Thoracic aorta (tissue), 2 donors: ENCODE measurements around the gene PEX16. TPM values are rescaled to one million over a fixed set of nuclear protein-coding genes. Genes with fewer than 3 reads are reported as not detected.
"Not testable (repeated sequence)": the region's sequence is repeated elsewhere in the genome, so short reads cannot be mapped to it uniquely, and the experiment has no call there.

Experiments
- ATAC-seq: fragments of 150-250 bp; one replicate; pipeline ENCODE4 v1.8.0; 2017; ENCODE audit warnings: low read depth; ENCODE audit not compliant: insufficient number of reproducible peaks, low FRiP score
- DNase-seq: peaks from one replicate; pipeline ENCODE4 v3.0.0-alpha.2; 2020; ENCODE audit warnings: low spot score
- H3K27ac ChIP-seq, 2 donors: fragments of 200-600 bp; sonication (generic); 1 replicate in 1 of 2; 2 replicates in 1 of 2; pipeline ENCODE4 v1.5.1; 2016; ENCODE audit warnings: mild to moderate bottlenecking in 2 of 2, moderate library complexity in 2 of 2
- H3K27me3 ChIP-seq: fragments of 200-600 bp; sonication (generic); replicated peaks from 2 replicates; pipeline ENCODE4 v1.6.0; 2016; ENCODE audit warnings: mild to moderate bottlenecking; ENCODE audit not compliant: insufficient read depth
- H3K36me3 ChIP-seq: fragments of 200-600 bp; sonication (generic); one replicate; pipeline ENCODE4 v1.5.1; 2016
- H3K4me1 ChIP-seq, 2 donors: fragments of 200-600 bp; sonication (generic); 1 replicate in 1 of 2; 2 replicates in 1 of 2; pipeline versions ENCODE4 v1.5.1 to v1.6.0; 2016; ENCODE audit warnings: low read depth in 2 of 2, mild to moderate bottlenecking in 1 of 2; ENCODE audit not compliant: control insufficient read depth in 1 of 2
- H3K4me3 ChIP-seq: fragments of 200-600 bp; sonication (generic); 2 replicates; pipeline ENCODE4 v1.5.1; 2016; ENCODE audit warnings: mild to moderate bottlenecking
- H3K9me3 ChIP-seq: fragments of 200-600 bp; sonication (generic); 2 replicates; pipeline ENCODE4 v1.5.1; 2016
- total RNA-seq, 2 donors: library from RNA; depleted of rRNA; stranded (reverse); fragments of >200 nt; gene quantifications; one replicate each; pipeline versions ENCODE4 v1.1.0 to v1.2.3, GENCODE V29; 2016
- TF ChIP-seq, protein P1 (sequence below): fragments of 200-600 bp; sonication (generic); IDR thresholded peaks from one replicate; pipeline ENCODE4 v1.5.1; 2019; ENCODE audit warnings: antibody characterized with exemption

PEX16 gene
- total RNA-seq, 2 donors from 2014 or later, result 12.1 to 19.8 TPM

DNA sequence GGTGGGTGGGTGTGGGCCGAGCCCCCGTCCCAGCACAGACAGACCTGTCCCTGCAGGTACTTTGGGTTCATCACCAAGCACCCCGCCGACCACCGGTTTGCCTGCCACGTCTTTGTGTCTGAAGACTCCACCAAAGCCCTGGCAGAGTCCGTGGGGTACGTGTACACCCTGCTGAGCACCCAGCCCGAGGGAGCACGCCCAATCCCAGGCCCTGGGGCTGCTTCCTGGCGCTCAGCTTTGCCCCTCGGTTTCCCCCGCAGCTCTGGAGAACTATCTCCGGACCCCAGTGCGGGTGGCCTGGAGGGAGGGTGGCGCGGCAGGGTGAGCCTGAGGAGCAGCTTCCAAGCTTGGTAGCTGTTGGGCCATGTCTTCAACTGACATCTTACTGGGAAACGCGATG is 12.6 kb downstream of the PEX16 start:
- H3K4me3 ChIP-seq, result no peak overlapping the region
- no peak overlapping the region for H3K27ac ChIP-seq
- ATAC-seq (no peak), DNase-seq (no peak)
- H3K9me3 ChIP-seq, result no peaks in the 10 kb centered on the region
- TF ChIP-seq, protein P1, sequence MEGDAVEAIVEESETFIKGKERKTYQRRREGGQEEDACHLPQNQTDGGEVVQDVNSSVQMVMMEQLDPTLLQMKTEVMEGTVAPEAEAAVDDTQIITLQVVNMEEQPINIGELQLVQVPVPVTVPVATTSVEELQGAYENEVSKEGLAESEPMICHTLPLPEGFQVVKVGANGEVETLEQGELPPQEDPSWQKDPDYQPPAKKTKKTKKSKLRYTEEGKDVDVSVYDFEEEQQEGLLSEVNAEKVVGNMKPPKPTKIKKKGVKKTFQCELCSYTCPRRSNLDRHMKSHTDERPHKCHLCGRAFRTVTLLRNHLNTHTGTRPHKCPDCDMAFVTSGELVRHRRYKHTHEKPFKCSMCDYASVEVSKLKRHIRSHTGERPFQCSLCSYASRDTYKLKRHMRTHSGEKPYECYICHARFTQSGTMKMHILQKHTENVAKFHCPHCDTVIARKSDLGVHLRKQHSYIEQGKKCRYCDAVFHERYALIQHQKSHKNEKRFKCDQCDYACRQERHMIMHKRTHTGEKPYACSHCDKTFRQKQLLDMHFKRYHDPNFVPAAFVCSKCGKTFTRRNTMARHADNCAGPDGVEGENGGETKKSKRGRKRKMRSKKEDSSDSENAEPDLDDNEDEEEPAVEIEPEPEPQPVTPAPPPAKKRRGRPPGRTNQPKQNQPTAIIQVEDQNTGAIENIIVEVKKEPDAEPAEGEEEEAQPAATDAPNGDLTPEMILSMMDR, result no peak
- H3K4me1 ChIP-seq, result peaks cover 4 to 13% of the 10 kb centered on the region in 2 donors
- no peaks in the 10 kb centered on the region for H3K27me3 ChIP-seq
- H3K36me3 ChIP-seq, result no peaks in the 10 kb centered on the region

DNA sequence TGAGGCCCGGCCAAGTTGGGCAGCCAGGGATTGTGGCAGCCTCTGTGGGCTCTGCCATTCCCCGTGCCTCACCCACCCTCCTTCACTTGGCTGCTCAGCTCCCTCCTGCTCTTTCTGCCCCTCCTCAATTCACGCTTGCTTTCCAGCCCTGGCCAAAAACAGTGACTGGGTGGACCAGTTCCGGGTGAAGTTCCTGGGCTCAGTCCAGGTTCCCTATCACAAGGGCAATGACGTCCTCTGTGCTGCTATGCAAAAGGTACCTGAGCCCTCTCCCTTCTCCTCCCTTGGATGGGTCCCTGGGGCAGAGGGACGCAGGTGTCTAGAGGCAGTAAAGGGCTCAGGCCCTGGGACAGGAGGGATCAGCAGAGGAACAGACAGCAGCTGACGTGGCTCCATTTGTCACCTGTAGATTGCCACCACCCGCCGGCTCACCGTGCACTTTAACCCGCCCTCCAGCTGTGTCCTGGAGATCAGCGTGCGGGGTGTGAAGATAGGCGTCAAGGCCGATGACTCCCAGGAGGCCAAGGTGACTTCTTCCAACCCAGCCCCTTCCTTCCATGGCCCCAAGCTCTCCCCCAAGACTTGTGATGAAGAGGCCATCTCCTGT is 13.3 kb downstream of the PEX16 start:
- TF ChIP-seq, protein P1, result no peak
- no peak overlapping the region for H3K27ac ChIP-seq
- no peaks in the 10 kb centered on the region for H3K9me3 ChIP-seq
- H3K27me3 ChIP-seq, result no peaks in the 10 kb centered on the region
- no peak for ATAC-seq
- no peak overlapping the region for H3K4me3 ChIP-seq
- peaks cover 6 to 15% of the 10 kb centered on the region in 2 donors for H3K4me1 ChIP-seq
- no peaks in the 10 kb centered on the region for H3K36me3 ChIP-seq
- DNase-seq, result no peak

DNA sequence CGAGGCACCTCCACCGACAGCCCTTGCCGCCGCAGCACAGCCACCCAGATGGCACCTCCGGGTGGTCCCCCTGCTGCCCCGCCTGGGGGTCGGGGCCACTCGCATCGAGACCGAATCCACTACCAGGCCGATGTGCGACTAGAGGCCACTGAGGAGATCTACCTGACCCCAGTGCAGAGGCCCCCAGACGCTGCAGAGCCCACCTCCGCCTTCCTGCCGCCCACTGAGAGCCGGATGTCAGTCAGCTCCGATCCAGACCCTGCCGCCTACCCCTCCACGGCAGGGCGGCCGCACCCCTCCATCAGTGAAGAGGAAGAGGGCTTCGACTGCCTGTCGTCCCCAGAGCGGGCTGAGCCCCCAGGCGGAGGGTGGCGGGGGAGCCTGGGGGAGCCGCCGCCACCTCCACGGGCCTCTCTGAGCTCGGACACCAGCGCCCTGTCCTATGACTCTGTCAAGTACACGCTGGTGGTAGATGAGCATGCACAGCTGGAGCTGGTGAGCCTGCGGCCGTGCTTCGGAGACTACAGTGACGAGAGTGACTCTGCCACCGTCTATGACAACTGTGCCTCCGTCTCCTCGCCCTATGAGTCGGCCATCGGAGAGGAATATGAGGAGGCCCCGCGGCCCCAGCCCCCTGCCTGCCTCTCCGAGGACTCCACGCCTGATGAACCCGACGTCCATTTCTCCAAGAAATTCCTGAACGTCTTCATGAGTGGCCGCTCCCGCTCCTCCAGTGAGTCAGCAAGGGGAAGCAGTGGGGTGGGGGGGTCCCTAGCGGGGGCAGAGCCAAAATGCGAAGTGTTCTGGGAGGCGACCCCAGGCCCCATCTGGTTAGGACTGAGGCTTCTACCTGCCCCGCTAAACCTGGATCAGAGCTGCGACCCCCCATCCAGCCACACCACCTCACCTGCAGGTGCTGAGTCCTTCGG is 15.0 kb downstream of the PEX16 start:
- H3K27ac ChIP-seq, result no peak overlapping the region
- H3K9me3 ChIP-seq, result no peaks in the 10 kb centered on the region
- ATAC-seq (no peak), DNase-seq (no peak)
- H3K27me3 ChIP-seq, result no peaks in the 10 kb centered on the region
- H3K36me3 ChIP-seq, result no peaks in the 10 kb centered on the region
- peaks cover 10 to 22% of the 10 kb centered on the region in 2 donors for H3K4me1 ChIP-seq
- TF ChIP-seq, protein P1, result no peak
- no peak overlapping the region for H3K4me3 ChIP-seq

DNA sequence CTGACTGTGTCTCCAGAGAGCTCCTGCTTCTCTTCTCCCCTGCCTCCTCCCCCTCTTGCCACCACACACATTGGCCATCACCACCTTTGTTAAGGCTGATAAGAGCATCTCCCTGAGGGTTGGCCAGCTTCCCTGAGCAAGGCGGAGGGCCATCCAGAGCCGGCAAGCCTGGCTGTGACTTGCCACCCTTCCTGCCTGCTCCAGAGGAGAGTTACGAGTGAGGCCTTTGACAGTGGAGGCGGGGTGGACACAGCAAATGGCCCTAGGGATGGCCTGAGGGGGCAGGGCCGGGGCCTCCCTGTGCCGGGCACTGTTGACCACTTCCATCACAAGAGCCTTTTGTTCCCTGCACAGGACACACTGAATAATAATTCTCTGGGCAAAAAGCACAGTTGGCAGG is 16.1 kb downstream of the PEX16 start:
- Histone ChIP-seq H3K27ac (no peak overlapping the region), H3K4me1 (peaks cover 10 to 22% of the 10 kb centered on the region in 2 donors), H3K4me3 (no peak overlapping the region), H3K9me3 (no peaks in the 10 kb centered on the region), H3K27me3 (no peaks in the 10 kb centered on the region), H3K36me3 (no peaks in the 10 kb centered on the region)
- TF ChIP-seq, protein P1, result no peak
- ATAC-seq (no peak), DNase-seq (no peak)

DNA sequence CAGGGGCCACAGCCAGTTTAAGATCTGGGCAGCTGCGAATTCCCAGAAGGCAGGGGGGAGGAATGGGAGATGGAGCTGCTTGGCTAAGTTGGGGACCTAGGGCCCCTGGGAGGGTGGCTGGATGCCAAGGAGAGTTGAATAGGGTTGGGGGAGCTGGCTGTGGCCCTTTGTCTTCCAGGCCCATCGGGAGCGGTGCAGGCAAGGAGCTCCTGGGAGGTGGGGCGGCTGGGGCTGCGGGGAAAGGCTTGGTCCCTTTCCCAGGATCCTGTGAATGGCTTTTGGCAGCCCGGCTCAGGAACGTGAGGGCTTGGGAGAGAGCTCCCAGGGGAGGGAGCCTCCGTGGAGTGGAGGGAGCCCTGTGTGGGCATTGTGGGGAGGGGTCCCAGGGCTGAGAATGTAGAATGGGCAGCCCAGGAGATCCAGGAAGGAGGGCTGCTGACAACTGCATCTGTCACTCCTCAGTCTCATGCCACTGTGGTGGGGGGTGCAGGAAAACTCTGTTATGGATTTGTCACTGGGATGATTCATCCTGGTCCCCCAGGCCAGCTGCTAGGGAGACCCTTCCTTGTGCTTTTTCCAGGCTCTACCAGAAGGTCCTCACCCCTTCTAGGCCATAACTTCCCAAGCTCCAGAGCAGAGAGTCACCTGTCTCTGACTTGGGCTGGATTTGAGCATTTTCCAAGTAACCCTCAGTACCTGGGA is 16.6 kb downstream of the PEX16 start:
- no peaks in the 10 kb centered on the region for H3K9me3 ChIP-seq
- H3K27me3 ChIP-seq, result no peaks in the 10 kb centered on the region
- no peak for DNase-seq
- no peak overlapping the region for H3K27ac ChIP-seq
- TF ChIP-seq, protein P1, result no peak
- H3K4me3 ChIP-seq, result peak overlapping the region; percentile 78
- peaks cover 10 to 22% of the 10 kb centered on the region in 2 donors for H3K4me1 ChIP-seq
- no peaks in the 10 kb centered on the region for H3K36me3 ChIP-seq
- ATAC-seq, result no peak

DNA sequence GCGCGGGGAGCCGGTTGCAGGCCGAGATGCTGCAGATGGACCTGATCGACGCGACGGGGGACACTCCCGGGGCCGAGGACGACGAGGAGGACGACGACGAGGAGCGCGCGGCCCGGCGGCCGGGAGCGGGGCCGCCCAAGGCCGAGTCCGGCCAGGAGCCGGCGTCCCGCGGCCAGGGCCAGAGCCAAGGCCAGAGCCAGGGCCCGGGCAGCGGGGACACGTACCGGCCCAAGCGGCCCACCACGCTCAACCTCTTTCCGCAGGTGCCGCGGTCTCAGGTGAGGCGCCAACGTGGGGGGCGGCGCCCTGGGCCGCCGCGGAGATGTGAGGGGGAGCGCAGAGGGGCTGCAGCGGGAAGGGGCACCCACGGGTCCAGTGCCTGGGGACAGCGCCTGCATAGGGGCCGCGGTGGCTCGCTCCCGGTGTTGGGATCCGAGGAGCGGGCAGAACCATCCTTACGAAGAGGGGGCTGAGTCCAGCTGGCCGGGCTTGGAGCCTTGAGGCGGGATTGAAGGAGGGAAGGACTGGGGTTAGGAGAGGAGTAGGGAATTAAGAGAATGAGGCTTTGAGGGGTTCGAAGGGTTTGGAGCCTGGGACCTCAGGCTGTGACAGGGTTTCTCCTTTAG is 17.4 kb downstream of the PEX16 start:
- ATAC-seq, DNase-seq, H3K9me3 ChIP-seq, H3K27ac ChIP-seq, H3K36me3 ChIP-seq, H3K27me3 ChIP-seq: not testable (repeated sequence)
- Histone ChIP-seq H3K4me1 (peaks cover 10 to 22% of the 10 kb centered on the region in 2 donors), H3K4me3 (peak overlapping the region; percentile 78)
